GM12892 (cell line): Measurements from ENCODE around the gene SLC6A6.

ENCODE experiments used
- POLR2A ChIP-seq: IDR thresholded peaks from 2 replicates; pipeline ENCODE4 v1.6.1; 2011; ENCODE audit warnings: low read depth, low read length, control low read depth
- POLR2AphosphoS5 ChIP-seq: IDR thresholded peaks from 2 replicates; pipeline ENCODE4 v1.6.1; 2011; ENCODE audit warnings: low read depth, low read length, control low read depth
- TAF1 ChIP-seq: IDR thresholded peaks from 2 replicates; pipeline ENCODE4 v1.6.1; 2011; ENCODE audit warnings: low read depth, mild to moderate bottlenecking, control low read depth, low read length, borderline replicate concordance

GRCh38 chr3:14396031-14396692, 6.2 kb upstream of the SLC6A6 start:
- TF ChIP-seq POLR2A, result no peak
- TF ChIP-seq POLR2AphosphoS5, result no peak
- no peak for TF ChIP-seq TAF1
